NB4 (cell line): Measurements from ENCODE around the gene ARHGAP26.

Experiments used
- CTCF ChIP-seq: IDR thresholded peaks from one replicate; pipeline ENCODE4 v1.5.1; 2012; ENCODE audit warnings: low read depth, low read length
- MYC ChIP-seq: IDR thresholded peaks from 2 replicates; pipeline ENCODE4 v1.6.1; 2011; ENCODE audit warnings: low read depth, low read length
- POLR2A ChIP-seq: IDR thresholded peaks from 2 replicates; pipeline ENCODE4 v1.6.1; 2011; ENCODE audit warnings: mild to moderate bottlenecking; ENCODE audit not compliant: insufficient read length; ENCODE audit errors: extremely low read depth

DNA sequence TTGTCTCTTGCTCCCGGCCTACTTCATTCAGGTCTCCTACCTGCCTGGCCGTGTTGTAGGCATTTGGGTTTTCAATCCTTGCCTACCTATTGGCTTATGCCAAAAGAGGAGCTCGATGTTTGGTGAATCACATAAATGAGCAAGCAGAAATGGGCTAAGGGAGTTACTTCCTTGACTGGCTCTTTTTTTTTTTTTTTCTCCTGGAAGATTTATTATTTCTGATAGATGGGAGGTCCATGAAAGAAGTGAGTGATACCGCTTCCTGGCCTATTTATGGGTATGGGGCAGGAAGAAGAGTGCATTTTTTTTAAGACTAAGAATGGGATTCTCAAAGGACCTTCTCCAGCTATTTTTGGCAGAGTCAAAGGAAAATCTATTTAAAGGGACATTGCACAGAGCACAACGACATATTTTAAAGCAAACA is 294.1 kb downstream of the ARHGAP26 start:
- TF ChIP-seq CTCF (no peak), MYC (no peak), POLR2A (no peak)
